HCT116 (cell line): ENCODE results near the gene WFDC8. TPM values are rescaled to one million over a fixed set of nuclear protein-coding genes. Genes with fewer than 3 reads are reported as not detected.

ENCODE experiments used
- ATAC-seq: fragments of 200-7000 bp; cut with Tn5 transposase; 2 replicates; pipeline ENCODE4 v1.9.1; 2020; ENCODE audit warnings: mild to moderate bottlenecking, moderate library complexity
- BruUV-seq: library from RNA; stranded (reverse); fragments of 400-500 nt; replicated peaks from 2 replicates; lab custom pipeline; 2021; lab: Mats Ljungman, UMichigan
- CTCF ChIA-PET: fragments of 300-600 bp; sonication (Branson Sonifier 250); formaldehyde crosslinking; loops from one replicate; lab custom pipeline; 2021; ENCODE audit warnings: antibody characterized with exemption; lab: Charles Lee
- POLR2A ChIA-PET: fragments of 300-600, 350-600 bp; sonication (Branson Sonifier 250); formaldehyde crosslinking; loops from one replicate; lab custom pipeline; 2021; ENCODE audit warnings: antibody characterized with exemption; lab: Charles Lee
- RAD21 ChIA-PET, 2 experiments: fragments of 300-600 bp; sonication (Branson Sonifier 250); formaldehyde crosslinking; loops; one replicate each; lab custom pipeline; 2023; ENCODE audit warnings: low total read pairs in 2 of 2; ENCODE audit not compliant: uncharacterized antibody in 2 of 2, unreplicated experiment in 2 of 2, low non-redundant PET in 1 of 2; lab: Charles Lee
- DNase-seq: peaks from one replicate; pipeline ENCODE4 v3.0.0-alpha.2; 2010; ENCODE audit warnings: low read depth, low spot score
- H2AFZ ChIP-seq: fragments of 200-600 bp; shearing (Covaris generic), sonication (generic); 2 replicates; pipeline ENCODE4 v1.6.1; 2017; ENCODE audit warnings: low read depth, mixed run types, mixed read lengths, antibody characterized with exemption, low read length; ENCODE audit not compliant: poor library complexity, severe bottlenecking
- H3K27ac ChIP-seq: 2 replicates; pipeline ENCODE4 v1.5.1; 2012; ENCODE audit warnings: low read depth, low read length
- H3K27me3 ChIP-seq: fragments of 200-600 bp; sonication (generic); 2 replicates; pipeline ENCODE4 v1.6.1; 2016; ENCODE audit warnings: mixed run types, low read length, mixed read lengths; ENCODE audit not compliant: insufficient read depth
- H3K36me3 ChIP-seq, 2 experiments: fragments of 200-500 bp in 1 of 2; fragments of 200-600 bp in 1 of 2; sonication (Bioruptor generic) in 1 of 2; sonication (generic) in 1 of 2; 2 replicates each; pipeline versions ENCODE4 v1.5.1 to v1.6.1; 2014 to 2016; ENCODE audit warnings: low read length in 2 of 2, inconsistent platforms in 1 of 2, mixed read lengths in 1 of 2, mixed run types in 1 of 2; ENCODE audit not compliant: insufficient read depth in 2 of 2, control insufficient read depth in 1 of 2
- H3K4me1 ChIP-seq, 2 experiments: fragments of 200-600 bp in 1 of 2; sonication (generic) in 1 of 2; 2 replicates each; pipeline versions ENCODE4 v1.5.1 to v1.6.1; 2012 to 2017; ENCODE audit warnings: low read length in 2 of 2, inconsistent platforms in 1 of 2, mild to moderate bottlenecking in 1 of 2, mixed read lengths in 1 of 2, mixed run types in 1 of 2, moderate library complexity in 1 of 2; ENCODE audit not compliant: insufficient read depth in 2 of 2, control insufficient read depth in 1 of 2
- H3K4me2 ChIP-seq: fragments of 200-600 bp; sonication (generic); 2 replicates; pipeline ENCODE4 v1.6.1; 2017; ENCODE audit warnings: mixed run types, low read length, mixed read lengths
- H3K4me3 ChIP-seq, 2 experiments: fragments of 200-600 bp in 1 of 2; sonication (generic) in 1 of 2; replicated peaks in 1 of 2; 2 replicates each; pipeline ENCODE4 v1.5.1; 2011 to 2016; ENCODE audit warnings: low read length in 2 of 2, control low read depth in 1 of 2, low read depth in 1 of 2, mild to moderate bottlenecking in 1 of 2, mixed read lengths in 1 of 2, mixed run types in 1 of 2
- H3K79me2 ChIP-seq: fragments of 200-600 bp; sonication (generic); 2 replicates; pipeline ENCODE4 v1.6.1; 2017; ENCODE audit warnings: mild to moderate bottlenecking, mixed run types, low read length, moderate library complexity, mixed read lengths; ENCODE audit not compliant: insufficient read depth
- H3K9ac ChIP-seq: fragments of 200-600 bp; sonication (generic); 2 replicates; pipeline ENCODE4 v1.6.1; 2016; ENCODE audit warnings: low read length, mixed read lengths
- H3K9me2 ChIP-seq: fragments of 200-600 bp; sonication (generic), shearing (Covaris generic); 2 replicates; pipeline ENCODE4 v1.6.1; 2017; ENCODE audit warnings: mixed run types, mild to moderate bottlenecking, moderate library complexity; ENCODE audit not compliant: insufficient read depth
- H3K9me3 ChIP-seq, 2 experiments: fragments of 200-500 bp in 1 of 2; fragments of 200-600 bp in 1 of 2; sonication (Bioruptor generic) in 1 of 2; sonication (generic) in 1 of 2; 2 replicates each; pipeline ENCODE4 v1.6.1; 2014 to 2017; ENCODE audit warnings: low read length in 2 of 2, mixed read lengths in 2 of 2, inconsistent platforms in 1 of 2, low read depth in 1 of 2, mild to moderate bottlenecking in 1 of 2, mixed run types in 1 of 2, moderate library complexity in 1 of 2; ENCODE audit not compliant: control insufficient read depth in 1 of 2, insufficient read depth in 1 of 2
- H4K20me1 ChIP-seq: fragments of 200-600 bp; sonication (generic), shearing (Covaris generic); 2 replicates; pipeline ENCODE4 v1.6.1; 2017; ENCODE audit warnings: mixed run types, mild to moderate bottlenecking, moderate library complexity; ENCODE audit not compliant: insufficient read depth
- CBX3 ChIP-seq: IDR thresholded peaks from 2 replicates; pipeline ENCODE4 v1.6.1; 2012; ENCODE audit warnings: low read depth
- EGR1 ChIP-seq: IDR thresholded peaks from 2 replicates; pipeline ENCODE4 v1.6.1; 2012; ENCODE audit warnings: low read depth
- ELF1 ChIP-seq: IDR thresholded peaks from 2 replicates; pipeline ENCODE4 v1.6.1; 2012; ENCODE audit warnings: low read depth, borderline replicate concordance
- EZH2phosphoT487 ChIP-seq: fragments of 200-600 bp; IDR thresholded peaks from 2 replicates; pipeline ENCODE4 v1.6.1; 2018; ENCODE audit warnings: antibody characterized with exemption, borderline replicate concordance
- FOSL1 ChIP-seq: IDR thresholded peaks from 2 replicates; pipeline ENCODE4 v1.6.1; 2012; ENCODE audit warnings: low read depth
- JUND ChIP-seq: IDR thresholded peaks from 2 replicates; pipeline ENCODE4 v1.6.1; 2012
- POLR2A ChIP-seq: IDR thresholded peaks from 2 replicates; pipeline ENCODE4 v1.7.0; 2011; ENCODE audit warnings: borderline replicate concordance; ENCODE audit not compliant: insufficient read depth, insufficient read length; ENCODE audit errors: extremely low read depth
- POLR2AphosphoS5 ChIP-seq: IDR thresholded peaks from 2 replicates; pipeline ENCODE4 v1.6.1; 2011; ENCODE audit warnings: mild to moderate bottlenecking, low read depth, low read length, moderate library complexity
- RAD21 ChIP-seq: IDR thresholded peaks from 2 replicates; pipeline ENCODE4 v1.6.1; 2012; ENCODE audit warnings: low read depth, mild to moderate bottlenecking
- SP1 ChIP-seq: IDR thresholded peaks from 2 replicates; pipeline ENCODE4 v1.6.1; 2012; ENCODE audit warnings: low read depth
- ZFX ChIP-seq: fragments of 450-650 bp; IDR thresholded peaks from 2 replicates; pipeline ENCODE4 v1.6.1; 2017
- ZNF274 ChIP-seq: fragments of 200-500 bp; sonication (Bioruptor generic); IDR thresholded peaks from 2 replicates; pipeline ENCODE4 v1.6.1; 2014; ENCODE audit warnings: mild to moderate bottlenecking, low read depth, low read length, inconsistent platforms
- intact Hi-C: fragments of 100-400 bp; cut with micrococcal nuclease; formaldehyde crosslinking; loops from 2 replicates; pipeline ENCODE4 v1.10.0; 2022
- total RNA-seq: library from RNA; stranded (reverse); gene quantifications from one replicate; pipeline ENCODE4 v1.2.1, GENCODE V29; 2021; ENCODE audit not compliant: unreplicated experiment
- TF ChIP-seq, protein P1 (sequence below): IDR thresholded peaks from 2 replicates; pipeline ENCODE4 v1.6.1; 2011; ENCODE audit warnings: mild to moderate bottlenecking, low read length, moderate library complexity; ENCODE audit not compliant: insufficient replicate concordance; ENCODE audit errors: extremely low read depth
- TF ChIP-seq, protein P2 (sequence below), 3 experiments: fragments of 200-600 bp in 1 of 3; sonication (generic) in 1 of 3; IDR thresholded peaks in 2 of 3; conservative IDR thresholded peaks in 1 of 3; 2 replicates each; pipeline ENCODE4 v1.5.1; 2012 to 2017; ENCODE audit warnings: low read depth in 2 of 3, low read length in 2 of 3, antibody characterized with exemption in 1 of 3, borderline replicate concordance in 1 of 3, control low read depth in 1 of 3, mild to moderate bottlenecking in 1 of 3, mixed read lengths in 1 of 3, mixed run types in 1 of 3, moderate library complexity in 1 of 3; ENCODE audit not compliant: insufficient read depth in 1 of 3
- TF ChIP-seq, protein P3 (sequence below): IDR thresholded peaks from 2 replicates; pipeline ENCODE4 v1.6.1; 2012

WFDC8 gene
- total RNA-seq, 1 experiment from 2014 or later, result not detected

DNA sequence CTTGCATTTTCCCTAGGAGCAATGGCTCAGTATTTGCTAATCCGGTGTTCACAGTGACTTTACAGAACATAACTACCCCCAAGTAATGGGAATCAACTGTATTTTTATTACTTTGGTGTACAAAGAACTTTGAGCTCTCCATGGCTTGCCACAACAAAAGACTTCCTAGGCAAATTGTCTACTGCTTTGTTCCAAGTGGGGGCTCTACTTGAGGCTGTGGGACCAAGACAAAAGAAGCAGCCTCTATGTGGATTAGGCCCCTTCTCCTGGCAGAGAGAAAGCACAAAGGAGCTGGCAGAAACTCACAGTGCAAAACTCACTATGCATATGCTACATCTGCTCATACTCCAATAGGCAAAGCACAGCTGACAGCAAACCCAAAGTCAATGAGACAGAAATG lies 853 bp downstream of the WFDC8 start:
- Histone ChIP-seq H3K9ac (no peak overlapping the region), H2AFZ (no peak overlapping the region), H3K4me3 (no peak overlapping the region), H4K20me1 (no peaks in the 10 kb centered on the region), H3K4me2 (no peak overlapping the region), H3K4me1 (no peaks in the 10 kb centered on the region), H3K27me3 (no peaks in the 10 kb centered on the region), H3K36me3 (no peaks in the 10 kb centered on the region), H3K9me2 (no peaks in the 10 kb centered on the region), H3K27ac (no peak overlapping the region), H3K79me2 (no peaks in the 10 kb centered on the region), H3K9me3 (no peaks in the 10 kb centered on the region)
- ATAC-seq (no peak), DNase-seq (no peak)
- no TSS peak for BruUV-seq
- ChIA-PET RAD21 (no interaction called here), POLR2A (no interaction called here), CTCF (no interaction called here)
- intact Hi-C loops, result no loop called here
- no peak for TF ChIP-seq ELF1
- TF ChIP-seq JUND, result no peak
- TF ChIP-seq SP1, result no peak
- TF ChIP-seq, protein P1, sequence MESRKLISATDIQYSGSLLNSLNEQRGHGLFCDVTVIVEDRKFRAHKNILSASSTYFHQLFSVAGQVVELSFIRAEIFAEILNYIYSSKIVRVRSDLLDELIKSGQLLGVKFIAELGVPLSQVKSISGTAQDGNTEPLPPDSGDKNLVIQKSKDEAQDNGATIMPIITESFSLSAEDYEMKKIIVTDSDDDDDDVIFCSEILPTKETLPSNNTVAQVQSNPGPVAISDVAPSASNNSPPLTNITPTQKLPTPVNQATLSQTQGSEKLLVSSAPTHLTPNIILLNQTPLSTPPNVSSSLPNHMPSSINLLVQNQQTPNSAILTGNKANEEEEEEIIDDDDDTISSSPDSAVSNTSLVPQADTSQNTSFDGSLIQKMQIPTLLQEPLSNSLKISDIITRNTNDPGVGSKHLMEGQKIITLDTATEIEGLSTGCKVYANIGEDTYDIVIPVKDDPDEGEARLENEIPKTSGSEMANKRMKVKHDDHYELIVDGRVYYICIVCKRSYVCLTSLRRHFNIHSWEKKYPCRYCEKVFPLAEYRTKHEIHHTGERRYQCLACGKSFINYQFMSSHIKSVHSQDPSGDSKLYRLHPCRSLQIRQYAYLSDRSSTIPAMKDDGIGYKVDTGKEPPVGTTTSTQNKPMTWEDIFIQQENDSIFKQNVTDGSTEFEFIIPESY, result no peak
- no peak for TF ChIP-seq POLR2A
- TF ChIP-seq RAD21, result no peak

GRCh38 chr20:45576995-45577394 lies 2.1 kb downstream of the WFDC8 start:
- Histone ChIP-seq H3K27ac (no peak overlapping the region), H2AFZ (no peak overlapping the region), H3K27me3 (no peaks in the 10 kb centered on the region), H3K79me2 (no peaks in the 10 kb centered on the region), H3K9me2 (no peaks in the 10 kb centered on the region), H3K4me2 (no peak overlapping the region), H3K4me1 (no peaks in the 10 kb centered on the region), H3K4me3 (no peak overlapping the region), H3K36me3 (no peaks in the 10 kb centered on the region), H3K9me3 (no peaks in the 10 kb centered on the region), H3K9ac (no peak overlapping the region), H4K20me1 (no peaks in the 10 kb centered on the region)
- ChIA-PET POLR2A (interaction anchor here (0.6 kb wide), 1 partner anchor 58 kb away, joined by 3 read pairs; no protein-coding TSS in a partner anchor), RAD21 (no interaction called here), CTCF (no interaction called here)
- intact Hi-C loops, result no loop called here
- DNase-seq (no peak), ATAC-seq (no peak)
- no TSS peak for BruUV-seq
- TF ChIP-seq, protein P2, sequence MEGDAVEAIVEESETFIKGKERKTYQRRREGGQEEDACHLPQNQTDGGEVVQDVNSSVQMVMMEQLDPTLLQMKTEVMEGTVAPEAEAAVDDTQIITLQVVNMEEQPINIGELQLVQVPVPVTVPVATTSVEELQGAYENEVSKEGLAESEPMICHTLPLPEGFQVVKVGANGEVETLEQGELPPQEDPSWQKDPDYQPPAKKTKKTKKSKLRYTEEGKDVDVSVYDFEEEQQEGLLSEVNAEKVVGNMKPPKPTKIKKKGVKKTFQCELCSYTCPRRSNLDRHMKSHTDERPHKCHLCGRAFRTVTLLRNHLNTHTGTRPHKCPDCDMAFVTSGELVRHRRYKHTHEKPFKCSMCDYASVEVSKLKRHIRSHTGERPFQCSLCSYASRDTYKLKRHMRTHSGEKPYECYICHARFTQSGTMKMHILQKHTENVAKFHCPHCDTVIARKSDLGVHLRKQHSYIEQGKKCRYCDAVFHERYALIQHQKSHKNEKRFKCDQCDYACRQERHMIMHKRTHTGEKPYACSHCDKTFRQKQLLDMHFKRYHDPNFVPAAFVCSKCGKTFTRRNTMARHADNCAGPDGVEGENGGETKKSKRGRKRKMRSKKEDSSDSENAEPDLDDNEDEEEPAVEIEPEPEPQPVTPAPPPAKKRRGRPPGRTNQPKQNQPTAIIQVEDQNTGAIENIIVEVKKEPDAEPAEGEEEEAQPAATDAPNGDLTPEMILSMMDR (IDR thresholded peaks at IDR 0.05 in 2 of 3, conservative IDR thresholded peaks at IDR 0.05 in 1 of 3; ENCODE audit: borderline replicate concordance in 1 of 3, insufficient read depth in 1 of 3, low read depth in 2 of 3, low read length in 2 of 3), result no peak
- TF ChIP-seq EZH2phosphoT487, result no peak
- TF ChIP-seq ZFX, result no peak
- no peak for TF ChIP-seq JUND
- TF ChIP-seq, protein P3, sequence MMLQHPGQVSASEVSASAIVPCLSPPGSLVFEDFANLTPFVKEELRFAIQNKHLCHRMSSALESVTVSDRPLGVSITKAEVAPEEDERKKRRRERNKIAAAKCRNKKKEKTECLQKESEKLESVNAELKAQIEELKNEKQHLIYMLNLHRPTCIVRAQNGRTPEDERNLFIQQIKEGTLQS, result no peak
- no peak for TF ChIP-seq FOSL1
- no peak for TF ChIP-seq RAD21
- TF ChIP-seq ELF1, result no peak
- no peak for TF ChIP-seq EGR1
- no peak for TF ChIP-seq POLR2AphosphoS5
- no peak for TF ChIP-seq CBX3
- no peak for TF ChIP-seq SP1
- TF ChIP-seq POLR2A, result no peak
- no peak for TF ChIP-seq ZNF274
- TF ChIP-seq, protein P1, result no peak
